ENCODE measurements around the gene TTC23.

DNA sequence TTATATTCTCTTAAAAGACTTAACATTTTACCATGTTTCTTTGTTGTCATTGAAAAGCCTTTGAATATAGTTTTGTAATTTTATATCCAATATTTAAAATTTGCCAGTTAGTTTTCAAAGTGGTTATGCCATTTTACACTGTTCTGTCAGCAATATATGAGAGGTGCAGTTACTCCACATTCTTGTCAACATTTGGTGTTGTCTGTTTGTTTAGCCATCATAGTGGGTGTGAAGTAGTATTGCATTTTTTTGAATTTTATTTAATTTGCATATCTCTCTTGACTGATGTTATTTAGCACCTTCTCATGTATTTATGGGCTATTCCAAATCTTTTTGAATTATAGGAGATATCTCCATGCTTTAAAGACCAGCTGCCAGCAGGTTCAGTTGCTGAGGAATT, 42.3 kb upstream of the TTC23 start:
- TF ChIP-seq CTCF (IDR thresholded peaks at IDR 0.05), result no peak
- no peak for TF ChIP-seq EZH2 (IDR thresholded peaks at IDR 0.05)
- TF ChIP-seq EZH2phosphoT487 (IDR thresholded peaks at IDR 0.05), result no peak

Measured in neural progenitor cell (in vitro differentiated cells).